ENCODE measurements around the gene PITPNM3. TPM values are rescaled to one million over a fixed set of nuclear protein-coding genes. Genes with fewer than 3 reads are reported as not detected.

Gene PITPNM3
- total and polyA plus RNA-seq, 2 donors (not counting 1 experiment from before 2014, with no cell fraction given): 0.99 to 1.1 TPM

DNA sequence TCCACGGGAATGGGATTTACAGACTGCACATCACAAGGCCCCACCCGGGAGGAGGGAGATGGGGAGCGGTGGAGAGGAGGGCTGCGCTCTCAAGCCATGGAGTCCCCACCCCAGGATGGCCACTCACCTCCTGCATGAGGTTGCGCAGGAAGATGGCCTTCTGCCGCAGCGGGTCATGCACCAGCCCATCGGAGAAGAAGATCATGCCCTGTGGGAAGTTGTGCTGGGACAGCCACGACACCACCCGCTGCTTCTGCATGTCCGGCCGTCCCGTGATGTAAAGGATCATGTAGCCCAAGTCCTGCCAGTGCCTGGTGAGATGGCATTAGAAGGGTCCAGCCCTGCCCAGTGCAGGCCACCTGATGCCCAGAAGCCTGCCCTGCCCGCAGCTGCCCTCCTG is 95.1 kb downstream of the PITPNM3 start:
- Histone ChIP-seq H3K4me3 (replicated peaks in 1 of 4; ENCODE audit: control extremely low read depth in 1 of 4, insufficient read depth in 1 of 4, low read depth in 3 of 4, low read length in 4 of 4) (no peak overlapping the region), H3K4me2 (ENCODE audit: extremely low read depth, insufficient read depth, low read length) (no peak overlapping the region), H3K27me3 (ENCODE audit: control insufficient read depth, insufficient read depth, low read length) (no peaks in the 10 kb centered on the region), H3K9me3 (ENCODE audit: control insufficient read depth, insufficient read depth, low read depth, low read length) (no peaks in the 10 kb centered on the region), H2AFZ (ENCODE audit: low read length) (no peak overlapping the region), H3K27ac (ENCODE audit: insufficient read depth, low read length) (no peak overlapping the region), H4K20me1 (ENCODE audit: control insufficient read depth, extremely low read depth, insufficient read depth, low read length) (no peaks in the 10 kb centered on the region), H3K79me2 (ENCODE audit: control insufficient read depth, insufficient read depth, low read length) (no peaks in the 10 kb centered on the region), H3K4me1 (ENCODE audit: control insufficient read depth, extremely low read depth, insufficient read depth, low read length) (peaks cover 9% of the 10 kb centered on the region), H3K9ac (ENCODE audit: insufficient read depth, low read length) (no peak overlapping the region), H3K36me3 (ENCODE audit: control insufficient read depth, insufficient read depth, low read length) (no peaks in the 10 kb centered on the region)
- no peak for TF ChIP-seq EZH2 (IDR thresholded peaks at IDR 0.05; ENCODE audit: low read length, missing control alignments)
- TF ChIP-seq, protein P1, sequence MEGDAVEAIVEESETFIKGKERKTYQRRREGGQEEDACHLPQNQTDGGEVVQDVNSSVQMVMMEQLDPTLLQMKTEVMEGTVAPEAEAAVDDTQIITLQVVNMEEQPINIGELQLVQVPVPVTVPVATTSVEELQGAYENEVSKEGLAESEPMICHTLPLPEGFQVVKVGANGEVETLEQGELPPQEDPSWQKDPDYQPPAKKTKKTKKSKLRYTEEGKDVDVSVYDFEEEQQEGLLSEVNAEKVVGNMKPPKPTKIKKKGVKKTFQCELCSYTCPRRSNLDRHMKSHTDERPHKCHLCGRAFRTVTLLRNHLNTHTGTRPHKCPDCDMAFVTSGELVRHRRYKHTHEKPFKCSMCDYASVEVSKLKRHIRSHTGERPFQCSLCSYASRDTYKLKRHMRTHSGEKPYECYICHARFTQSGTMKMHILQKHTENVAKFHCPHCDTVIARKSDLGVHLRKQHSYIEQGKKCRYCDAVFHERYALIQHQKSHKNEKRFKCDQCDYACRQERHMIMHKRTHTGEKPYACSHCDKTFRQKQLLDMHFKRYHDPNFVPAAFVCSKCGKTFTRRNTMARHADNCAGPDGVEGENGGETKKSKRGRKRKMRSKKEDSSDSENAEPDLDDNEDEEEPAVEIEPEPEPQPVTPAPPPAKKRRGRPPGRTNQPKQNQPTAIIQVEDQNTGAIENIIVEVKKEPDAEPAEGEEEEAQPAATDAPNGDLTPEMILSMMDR (conservative IDR thresholded peaks at IDR 0.05 in 1 of 2, IDR thresholded peaks at IDR 0.05 in 1 of 2; ENCODE audit: low read depth in 1 of 2, low read length in 2 of 2): no peak
- no peak for DNase-seq (ENCODE audit: low read depth in 2 of 2)

DNA sequence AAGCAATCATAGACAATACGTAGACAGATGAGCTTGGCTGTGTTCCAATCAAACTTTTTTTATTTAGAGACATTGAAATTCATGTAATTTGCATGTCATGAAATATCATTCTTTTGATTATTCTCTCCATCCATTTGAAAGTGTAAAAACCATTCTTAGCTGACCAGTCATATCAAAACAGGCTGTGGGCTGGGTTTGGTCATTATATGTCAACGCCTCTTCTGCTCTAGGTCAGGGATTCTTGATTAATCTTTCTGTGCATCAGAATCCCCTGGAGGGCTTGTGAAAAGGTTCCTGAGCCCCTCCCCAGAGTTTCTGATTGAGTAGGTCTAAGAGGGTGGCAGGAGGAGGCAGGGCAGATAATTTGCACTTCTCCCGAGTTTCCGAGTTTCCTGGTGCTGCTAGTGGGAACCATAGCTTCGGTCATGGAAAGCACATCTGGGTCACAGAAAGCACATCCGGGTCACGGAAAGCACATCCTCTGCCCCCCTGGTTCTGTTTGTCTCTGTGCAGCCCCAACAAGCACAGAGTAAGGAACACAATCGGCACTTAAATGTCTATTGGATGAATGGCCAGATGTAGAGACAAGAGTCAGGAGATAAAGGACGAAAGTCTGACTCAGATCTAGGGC is 95.7 kb downstream of the PITPNM3 start:
- Histone ChIP-seq H3K27ac (ENCODE audit: insufficient read depth, low read length) (no peak overlapping the region), H3K4me3 (replicated peaks in 1 of 4; ENCODE audit: control extremely low read depth in 1 of 4, insufficient read depth in 1 of 4, low read depth in 3 of 4, low read length in 4 of 4) (no peak overlapping the region), H3K9ac (ENCODE audit: insufficient read depth, low read length) (no peak overlapping the region), H3K9me3 (ENCODE audit: control insufficient read depth, insufficient read depth, low read depth, low read length) (no peaks in the 10 kb centered on the region), H4K20me1 (ENCODE audit: control insufficient read depth, extremely low read depth, insufficient read depth, low read length) (no peaks in the 10 kb centered on the region), H3K36me3 (ENCODE audit: control insufficient read depth, insufficient read depth, low read length) (no peaks in the 10 kb centered on the region), H3K27me3 (ENCODE audit: control insufficient read depth, insufficient read depth, low read length) (no peaks in the 10 kb centered on the region), H2AFZ (ENCODE audit: low read length) (no peak overlapping the region), H3K79me2 (ENCODE audit: control insufficient read depth, insufficient read depth, low read length) (no peaks in the 10 kb centered on the region), H3K4me2 (ENCODE audit: extremely low read depth, insufficient read depth, low read length) (no peak overlapping the region), H3K4me1 (ENCODE audit: control insufficient read depth, extremely low read depth, insufficient read depth, low read length) (peaks cover 9% of the 10 kb centered on the region)
- TF ChIP-seq, protein P1 (conservative IDR thresholded peaks at IDR 0.05 in 1 of 2, IDR thresholded peaks at IDR 0.05 in 1 of 2; ENCODE audit: low read depth in 1 of 2, low read length in 2 of 2): no peak
- TF ChIP-seq EZH2 (IDR thresholded peaks at IDR 0.05; ENCODE audit: low read length, missing control alignments): no peak
- no peak for DNase-seq (ENCODE audit: low read depth in 2 of 2)

DNA sequence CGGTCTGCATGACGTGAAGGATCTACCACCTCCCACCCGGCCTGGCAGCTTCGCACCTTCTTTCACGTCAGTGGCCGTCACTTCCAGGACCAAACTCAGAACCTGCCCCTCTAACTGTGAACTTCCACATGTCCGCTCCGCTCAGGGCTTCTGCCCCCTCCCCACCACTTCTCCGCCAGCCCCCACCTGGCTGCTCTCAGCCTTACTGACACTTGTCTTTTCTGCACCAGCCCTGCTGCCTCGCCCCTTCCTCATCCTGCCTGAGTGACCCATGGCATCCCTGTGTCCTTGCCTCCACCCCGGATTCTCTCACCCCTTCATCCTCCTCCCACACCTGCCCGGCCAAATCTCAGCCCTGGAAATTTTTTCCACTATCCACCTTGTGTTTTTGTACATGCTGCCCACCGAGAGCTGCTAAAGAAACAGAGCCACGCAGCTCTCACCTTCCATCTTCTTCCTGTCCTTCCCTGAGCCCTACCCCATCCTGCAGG is 97.8 kb downstream of the PITPNM3 start:
- TF ChIP-seq, protein P1 (conservative IDR thresholded peaks at IDR 0.05 in 1 of 2, IDR thresholded peaks at IDR 0.05 in 1 of 2; ENCODE audit: low read depth in 1 of 2, low read length in 2 of 2): no peak
- no peak for TF ChIP-seq EZH2 (IDR thresholded peaks at IDR 0.05; ENCODE audit: low read length, missing control alignments)
- Histone ChIP-seq H3K4me3 (replicated peaks in 1 of 4; ENCODE audit: control extremely low read depth in 1 of 4, insufficient read depth in 1 of 4, low read depth in 3 of 4, low read length in 4 of 4) (no peak overlapping the region), H3K79me2 (ENCODE audit: control insufficient read depth, insufficient read depth, low read length) (no peaks in the 10 kb centered on the region), H3K27me3 (ENCODE audit: control insufficient read depth, insufficient read depth, low read length) (peaks cover 3% of the 10 kb centered on the region), H3K4me2 (ENCODE audit: extremely low read depth, insufficient read depth, low read length) (no peak overlapping the region), H3K9ac (ENCODE audit: insufficient read depth, low read length) (no peak overlapping the region), H3K4me1 (ENCODE audit: control insufficient read depth, extremely low read depth, insufficient read depth, low read length) (peaks cover 9% of the 10 kb centered on the region), H3K36me3 (ENCODE audit: control insufficient read depth, insufficient read depth, low read length) (no peaks in the 10 kb centered on the region), H4K20me1 (ENCODE audit: control insufficient read depth, extremely low read depth, insufficient read depth, low read length) (no peaks in the 10 kb centered on the region), H3K27ac (ENCODE audit: insufficient read depth, low read length) (no peak overlapping the region), H3K9me3 (ENCODE audit: control insufficient read depth, insufficient read depth, low read depth, low read length) (no peaks in the 10 kb centered on the region), H2AFZ (ENCODE audit: low read length) (no peak overlapping the region)
- no peak for DNase-seq (ENCODE audit: low read depth in 2 of 2)

Measured in fibroblast of lung (primary cell).